PFSK-1 (cell line): ENCODE results near the gene DUOX1.

Source experiments
- FOXP2 ChIP-seq: optimal IDR thresholded peaks from 2 replicates; pipeline ENCODE3; 2011; ENCODE audit warnings: borderline replicate concordance, control low read depth, inconsistent platforms; ENCODE audit not compliant: insufficient read depth; ENCODE audit errors: extremely low read length, extremely low read depth
- POLR2AphosphoS5 ChIP-seq: IDR thresholded peaks from 2 replicates; pipeline ENCODE4 v1.6.1; 2012; ENCODE audit warnings: low read depth, mild to moderate bottlenecking, control low read depth, low read length, moderate library complexity
- REST ChIP-seq, 2 experiments: IDR thresholded peaks; 2 replicates each; pipeline versions ENCODE4 v1.6.1 to v1.8.0; 2011 to 2012; ENCODE audit warnings: low read depth in 2 of 2, low read length in 2 of 2, control low read depth in 1 of 2, inconsistent platforms in 1 of 2, mild to moderate bottlenecking in 1 of 2, moderate library complexity in 1 of 2; ENCODE audit not compliant: insufficient read depth in 1 of 2
- SIN3A ChIP-seq: IDR thresholded peaks from 2 replicates; pipeline ENCODE4 v1.6.1; 2012; ENCODE audit warnings: mild to moderate bottlenecking, low read length, moderate library complexity, borderline replicate concordance; ENCODE audit not compliant: insufficient read depth
- TAF1 ChIP-seq: IDR thresholded peaks from 2 replicates; pipeline ENCODE4 v1.6.1; 2012; ENCODE audit warnings: low read length, control low read depth, borderline replicate concordance; ENCODE audit not compliant: insufficient read depth

Gene DUOX1

GRCh38 chr15:45166834-45167630 lies 37.2 kb downstream of the DUOX1 start:
- TF ChIP-seq TAF1: no peak
- peak; percentile 34 for TF ChIP-seq FOXP2
- TF ChIP-seq SIN3A: no peak

- TF ChIP-seq SIN3A: no peak
- TF ChIP-seq FOXP2: no peak
- no peak for TF ChIP-seq POLR2AphosphoS5
- TF ChIP-seq REST (IDR thresholded peaks at IDR 0.05; ENCODE audit: insufficient read depth in 1 of 2, low read depth in 2 of 2, low read length in 2 of 2): no peak
- no peak for TF ChIP-seq TAF1
These were observed 37.9 kb downstream of the DUOX1 start for GRCh38 chr15:45167631-45168205.

- TF ChIP-seq SIN3A (no peak), REST (IDR thresholded peaks at IDR 0.05; ENCODE audit: insufficient read depth in 1 of 2, low read depth in 2 of 2, low read length in 2 of 2) (no peak), TAF1 (no peak), POLR2AphosphoS5 (no peak), FOXP2 (no peak)
These were observed 38.5 kb downstream of the DUOX1 start for GRCh38 chr15:45168286-45168685.

- no peak for TF ChIP-seq POLR2AphosphoS5
- no peak for TF ChIP-seq FOXP2
- no peak for TF ChIP-seq REST (IDR thresholded peaks at IDR 0.05; ENCODE audit: insufficient read depth in 1 of 2, low read depth in 2 of 2, low read length in 2 of 2)
- no peak for TF ChIP-seq SIN3A
- TF ChIP-seq TAF1: no peak
These were observed 39.2 kb downstream of the DUOX1 start for GRCh38 chr15:45168751-45169551.
